Fibroblast of lung (primary cell): ENCODE results near the gene HEBP2. TPM values are rescaled to one million over a fixed set of nuclear protein-coding genes. Genes with fewer than 3 reads are reported as not detected.

Source experiments
- DNase-seq, 2 donors: peaks; one replicate each; pipeline versions ENCODE4 v3.0.0 to v3.0.0-alpha.2; 2010; ENCODE audit warnings: low read depth in 2 of 2
- H2AFZ ChIP-seq: 2 replicates; pipeline ENCODE4 v1.5.1; 2012; ENCODE audit warnings: low read length, control low read depth, inconsistent platforms
- H3K27ac ChIP-seq: 2 replicates; pipeline ENCODE4 v1.5.1; 2011; ENCODE audit warnings: low read length, control low read depth; ENCODE audit not compliant: insufficient read depth
- H3K27me3 ChIP-seq: 2 replicates; pipeline ENCODE4 v1.5.1; 2011; ENCODE audit warnings: mild to moderate bottlenecking, low read length; ENCODE audit not compliant: control insufficient read depth, insufficient read depth
- H3K36me3 ChIP-seq: 2 replicates; pipeline ENCODE4 v1.5.1; 2011; ENCODE audit warnings: low read length; ENCODE audit not compliant: control insufficient read depth, insufficient read depth
- H3K4me1 ChIP-seq: 2 replicates; pipeline ENCODE4 v1.5.1; 2011; ENCODE audit warnings: low read length; ENCODE audit not compliant: control insufficient read depth, insufficient read depth; ENCODE audit errors: extremely low read depth
- H3K4me2 ChIP-seq: 2 replicates; pipeline ENCODE4 v1.5.1; 2011; ENCODE audit warnings: low read length, control low read depth; ENCODE audit not compliant: insufficient read depth; ENCODE audit errors: extremely low read depth
- H3K4me3 ChIP-seq, 4 experiments: fragments of 200-600 bp in 1 of 4; sonication (generic) in 1 of 4; replicated peaks in 1 of 4; 2 replicates each; pipeline ENCODE4 v1.5.1; 2011 to 2016; ENCODE audit warnings: low read length in 4 of 4, low read depth in 3 of 4, mild to moderate bottlenecking in 3 of 4, control low read depth in 2 of 4, inconsistent platforms in 1 of 4, mixed read lengths in 1 of 4; ENCODE audit not compliant: insufficient read depth in 1 of 4; ENCODE audit errors: control extremely low read depth in 1 of 4
- H3K79me2 ChIP-seq: 2 replicates; pipeline ENCODE4 v1.5.1; 2012; ENCODE audit warnings: mild to moderate bottlenecking, low read length, inconsistent platforms; ENCODE audit not compliant: control insufficient read depth, insufficient read depth
- H3K9ac ChIP-seq: 2 replicates; pipeline ENCODE4 v1.5.1; 2011; ENCODE audit warnings: mild to moderate bottlenecking, low read length, control low read depth; ENCODE audit not compliant: insufficient read depth
- H3K9me3 ChIP-seq: 2 replicates; pipeline ENCODE4 v1.5.1; 2012; ENCODE audit warnings: low read depth, low read length; ENCODE audit not compliant: control insufficient read depth, insufficient read depth
- H4K20me1 ChIP-seq: 2 replicates; pipeline ENCODE4 v1.5.1; 2011; ENCODE audit warnings: low read length; ENCODE audit not compliant: control insufficient read depth, insufficient read depth; ENCODE audit errors: extremely low read depth
- EZH2 ChIP-seq: IDR thresholded peaks from 2 replicates; pipeline ENCODE4 v1.5.1; 2012; ENCODE audit warnings: low read length, control low read depth, mild to moderate bottlenecking; ENCODE audit errors: missing control alignments
- polyA plus RNA-seq, 2 donors: library from polyadenylated mRNA; depleted of rRNA in 1 of 2; stranded (reverse) in 1 of 2; unstranded in 1 of 2; fragments of >200 nt; gene quantifications; 2 replicates each; pipeline ENCODE4 v1.2.1, GENCODE V29; 2011 to 2012; ENCODE audit warnings: missing spikeins in 1 of 2
- total RNA-seq: library from RNA; depleted of rRNA; stranded (reverse); fragments of >200 nt; gene quantifications from 2 replicates; pipeline ENCODE4 v1.2.1, GENCODE V29; 2014
- TF ChIP-seq, protein P1 (sequence below), 2 donors: IDR thresholded peaks in 1 of 2; conservative IDR thresholded peaks in 1 of 2; 1 replicate in 1 of 2; 2 replicates in 1 of 2; pipeline ENCODE4 v1.5.1; 2011 to 2012; ENCODE audit warnings: low read length in 2 of 2, control low read depth in 1 of 2, inconsistent platforms in 1 of 2, low read depth in 1 of 2, mild to moderate bottlenecking in 1 of 2

Gene HEBP2
- total and polyA plus RNA-seq, 2 donors (not counting 1 experiment from before 2014, with no cell fraction given): 21.5 to 30.0 TPM

DNA sequence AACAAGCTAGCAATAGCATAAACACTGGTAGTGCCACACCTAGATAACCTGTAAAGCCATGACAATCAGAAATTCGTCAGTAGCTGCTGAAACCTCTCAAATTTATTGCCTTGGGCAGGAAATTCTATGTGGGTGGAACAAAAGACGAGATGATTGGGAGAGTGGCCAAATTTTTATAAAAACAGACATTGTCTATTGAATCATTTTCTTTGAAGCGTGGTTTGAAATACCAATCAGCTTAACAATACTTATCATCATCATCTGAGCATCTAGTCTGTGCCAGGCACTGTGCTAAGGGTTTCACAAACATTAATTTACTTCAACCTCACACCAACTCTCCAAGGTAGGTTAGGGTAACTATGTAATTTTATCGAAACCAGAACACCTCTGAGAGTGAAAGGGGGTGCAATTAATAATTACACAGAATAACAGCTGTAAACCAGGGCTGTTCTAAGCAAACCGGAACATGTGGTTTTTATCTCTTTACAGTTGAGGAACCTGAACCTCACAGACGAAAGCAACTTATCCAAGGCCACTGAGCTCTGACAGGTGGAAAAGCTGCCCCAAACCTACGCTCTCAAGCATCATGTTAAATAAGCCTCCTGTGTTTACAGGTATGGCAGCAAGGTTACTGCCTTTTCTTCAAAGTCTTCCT lies 51.9 kb downstream of the HEBP2 start:
- no peak overlapping the region for H3K4me2 ChIP-seq
- H3K79me2 ChIP-seq: no peaks in the 10 kb centered on the region
- H3K9me3 ChIP-seq: no peaks in the 10 kb centered on the region
- TF ChIP-seq, protein P1, sequence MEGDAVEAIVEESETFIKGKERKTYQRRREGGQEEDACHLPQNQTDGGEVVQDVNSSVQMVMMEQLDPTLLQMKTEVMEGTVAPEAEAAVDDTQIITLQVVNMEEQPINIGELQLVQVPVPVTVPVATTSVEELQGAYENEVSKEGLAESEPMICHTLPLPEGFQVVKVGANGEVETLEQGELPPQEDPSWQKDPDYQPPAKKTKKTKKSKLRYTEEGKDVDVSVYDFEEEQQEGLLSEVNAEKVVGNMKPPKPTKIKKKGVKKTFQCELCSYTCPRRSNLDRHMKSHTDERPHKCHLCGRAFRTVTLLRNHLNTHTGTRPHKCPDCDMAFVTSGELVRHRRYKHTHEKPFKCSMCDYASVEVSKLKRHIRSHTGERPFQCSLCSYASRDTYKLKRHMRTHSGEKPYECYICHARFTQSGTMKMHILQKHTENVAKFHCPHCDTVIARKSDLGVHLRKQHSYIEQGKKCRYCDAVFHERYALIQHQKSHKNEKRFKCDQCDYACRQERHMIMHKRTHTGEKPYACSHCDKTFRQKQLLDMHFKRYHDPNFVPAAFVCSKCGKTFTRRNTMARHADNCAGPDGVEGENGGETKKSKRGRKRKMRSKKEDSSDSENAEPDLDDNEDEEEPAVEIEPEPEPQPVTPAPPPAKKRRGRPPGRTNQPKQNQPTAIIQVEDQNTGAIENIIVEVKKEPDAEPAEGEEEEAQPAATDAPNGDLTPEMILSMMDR (conservative IDR thresholded peaks at IDR 0.05 in 1 of 2, IDR thresholded peaks at IDR 0.05 in 1 of 2; ENCODE audit: low read depth in 1 of 2, low read length in 2 of 2): no peak
- no peak for TF ChIP-seq EZH2
- DNase-seq: peak in 1 of 2 donors; percentile 75
- H4K20me1 ChIP-seq: no peaks in the 10 kb centered on the region
- no peaks in the 10 kb centered on the region for H3K4me1 ChIP-seq
- no peak overlapping the region for H3K27ac ChIP-seq
- no peak overlapping the region for H3K4me3 ChIP-seq
- no peaks in the 10 kb centered on the region for H3K36me3 ChIP-seq
- H3K9ac ChIP-seq: no peak overlapping the region
- H2AFZ ChIP-seq: no peak overlapping the region
- no peaks in the 10 kb centered on the region for H3K27me3 ChIP-seq

DNA sequence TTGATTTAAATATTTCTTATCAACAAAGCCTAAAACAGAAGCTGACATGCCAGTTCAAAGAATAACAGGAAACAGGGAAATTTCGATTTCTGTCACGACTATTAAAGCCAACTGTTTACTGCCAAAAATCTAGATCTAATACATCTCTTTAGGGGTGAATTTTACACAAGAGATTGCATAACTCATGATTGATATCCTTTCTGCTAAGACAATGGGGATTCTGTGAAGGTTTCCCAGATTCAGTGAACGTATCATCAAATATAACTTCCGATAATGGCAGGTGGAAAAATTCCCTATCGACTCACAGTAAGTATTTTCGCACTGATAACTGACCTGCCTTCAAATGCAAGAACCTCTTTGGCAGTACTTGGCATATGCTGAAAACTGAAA lies 52.4 kb downstream of the HEBP2 start:
- Histone ChIP-seq H3K9me3 (no peaks in the 10 kb centered on the region), H3K27ac (no peak overlapping the region), H3K4me1 (no peaks in the 10 kb centered on the region), H2AFZ (no peak overlapping the region), H4K20me1 (no peaks in the 10 kb centered on the region), H3K79me2 (no peaks in the 10 kb centered on the region), H3K36me3 (no peaks in the 10 kb centered on the region), H3K27me3 (no peaks in the 10 kb centered on the region), H3K9ac (no peak overlapping the region), H3K4me2 (no peak overlapping the region), H3K4me3 (no peak overlapping the region)
- no peak for DNase-seq
- TF ChIP-seq, protein P1 (conservative IDR thresholded peaks at IDR 0.05 in 1 of 2, IDR thresholded peaks at IDR 0.05 in 1 of 2; ENCODE audit: low read depth in 1 of 2, low read length in 2 of 2): no peak
- no peak for TF ChIP-seq EZH2

DNA sequence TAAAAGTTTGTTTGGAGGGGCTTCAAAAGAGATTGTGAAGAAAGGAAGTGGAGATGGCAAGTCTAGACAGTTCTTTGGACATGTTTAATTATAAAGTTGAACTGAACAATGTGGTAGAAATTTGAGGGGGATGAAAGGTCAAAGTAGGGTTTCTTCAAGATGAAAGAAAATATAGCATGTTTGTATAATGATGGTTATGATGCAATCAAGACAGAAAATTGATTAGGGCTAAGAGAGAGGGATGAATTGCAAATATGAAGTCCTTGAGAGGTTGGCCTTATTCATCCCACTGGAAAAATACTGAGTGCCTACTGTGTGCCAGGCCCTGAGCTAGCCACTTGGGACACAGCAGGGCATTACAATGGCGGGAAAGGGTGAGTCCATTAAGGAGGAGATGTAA lies 57.6 kb downstream of the HEBP2 start:
- H3K79me2 ChIP-seq: no peaks in the 10 kb centered on the region
- no peak overlapping the region for H2AFZ ChIP-seq
- no peaks in the 10 kb centered on the region for H3K9me3 ChIP-seq
- no peak overlapping the region for H3K4me3 ChIP-seq
- no peak overlapping the region for H3K4me2 ChIP-seq
- no peak for TF ChIP-seq EZH2
- TF ChIP-seq, protein P1 (conservative IDR thresholded peaks at IDR 0.05 in 1 of 2, IDR thresholded peaks at IDR 0.05 in 1 of 2; ENCODE audit: low read depth in 1 of 2, low read length in 2 of 2): no peak
- DNase-seq: no peak
- H3K27me3 ChIP-seq: no peaks in the 10 kb centered on the region
- peaks cover 4% of the 10 kb centered on the region for H3K36me3 ChIP-seq
- H4K20me1 ChIP-seq: no peaks in the 10 kb centered on the region
- H3K4me1 ChIP-seq: peaks cover 6% of the 10 kb centered on the region
- no peak overlapping the region for H3K27ac ChIP-seq
- H3K9ac ChIP-seq: no peak overlapping the region
